CD4-positive, CD25-positive, alpha-beta regulatory T cell (primary cell): ENCODE results near the gene LONP1. TPM values are rescaled to one million over a fixed set of nuclear protein-coding genes. Genes with fewer than 3 reads are reported as not detected.
A peak's percentile ranks its signal among the peaks of the same experiment; 100 is the strongest.

ENCODE experiments used
- ATAC-seq, 2 donors: fragments of 150-1000 bp; cut with Tn5 transposase; one replicate each; pipeline ENCODE4 v1.10.0; 2021; ENCODE audit warnings: low read depth in 2 of 2, moderate number of reproducible peaks in 2 of 2, moderate library complexity in 1 of 2
- DNase-seq, 3 donors: peaks; one replicate each; pipeline versions ENCODE4 v3.0.0 to v3.0.0-alpha.2; 2012 to 2022; ENCODE audit warnings: mixed read lengths in 1 of 3
- H3K27ac ChIP-seq: one replicate; pipeline ENCODE4 v1.7.0; 2013; ENCODE audit warnings: mild to moderate bottlenecking, low read length; ENCODE audit not compliant: insufficient read depth, poor library complexity, severe bottlenecking
- H3K27me3 ChIP-seq: one replicate; pipeline ENCODE4 v1.7.0; 2013; ENCODE audit warnings: low read length; ENCODE audit not compliant: control insufficient read depth, insufficient read depth
- H3K36me3 ChIP-seq: one replicate; pipeline ENCODE4 v1.7.0; 2013; ENCODE audit warnings: mild to moderate bottlenecking, low read length, moderate library complexity; ENCODE audit not compliant: control insufficient read depth, insufficient read depth
- H3K4me1 ChIP-seq: 2 replicates; pipeline ENCODE4 v1.7.0; 2013; ENCODE audit warnings: mild to moderate bottlenecking, low read length; ENCODE audit not compliant: insufficient read depth, control insufficient read depth, poor library complexity, severe bottlenecking
- H3K4me3 ChIP-seq: one replicate; pipeline ENCODE4 v1.7.0; 2013; ENCODE audit warnings: low read depth, mild to moderate bottlenecking, low read length, moderate library complexity
- H3K9me3 ChIP-seq, 2 experiments: 1 replicate in 1 of 2; 2 replicates in 1 of 2; pipeline ENCODE4 v1.7.0; 2013; ENCODE audit warnings: low read length in 2 of 2, mild to moderate bottlenecking in 1 of 2, moderate library complexity in 1 of 2; ENCODE audit not compliant: control insufficient read depth in 2 of 2
- H3K27ac Mint-ChIP-seq, 3 donors: one replicate each; pipeline ENCODE4 v1.8.0; 2020 to 2022; ENCODE audit warnings: mild to moderate bottlenecking in 3 of 3, mixed read lengths in 3 of 3, moderate library complexity in 2 of 3
- H3K27me3 Mint-ChIP-seq: one replicate; pipeline ENCODE4 v1.8.0; 2022; ENCODE audit warnings: mild to moderate bottlenecking, mixed read lengths
- H3K36me3 Mint-ChIP-seq: one replicate; pipeline ENCODE4 v1.8.0; 2020; ENCODE audit warnings: mixed read lengths
- H3K4me1 Mint-ChIP-seq, 4 donors: one replicate each; pipeline ENCODE4 v1.8.0; 2020 to 2022; ENCODE audit warnings: mixed read lengths in 4 of 4, mild to moderate bottlenecking in 1 of 4
- H3K4me3 Mint-ChIP-seq, 4 donors: one replicate each; pipeline ENCODE4 v1.8.0; 2020 to 2022; ENCODE audit warnings: mild to moderate bottlenecking in 4 of 4, mixed read lengths in 4 of 4, moderate library complexity in 3 of 4
- H3K9me3 Mint-ChIP-seq, 7 donors: one replicate each; pipeline ENCODE4 v1.8.0; 2020 to 2022; ENCODE audit warnings: mixed read lengths in 7 of 7, mild to moderate bottlenecking in 3 of 7, moderate library complexity in 2 of 7
- polyA plus RNA-seq, 4 donors: library from polyadenylated mRNA; unstranded; fragments of 300-500 nt; fragmentation: Illumina TruSeq; gene quantifications; one replicate each; pipeline ENCODE4 v1.2.3, GENCODE V29; 2021
- total RNA-seq: library from RNA; stranded (reverse); gene quantifications from one replicate; pipeline ENCODE4 v1.2.3, GENCODE V29; 2022

LONP1 gene
- total and polyA plus RNA-seq, 5 donors from 2014 or later = 16.4 to 67.6 (median 22.7) TPM

DNA sequence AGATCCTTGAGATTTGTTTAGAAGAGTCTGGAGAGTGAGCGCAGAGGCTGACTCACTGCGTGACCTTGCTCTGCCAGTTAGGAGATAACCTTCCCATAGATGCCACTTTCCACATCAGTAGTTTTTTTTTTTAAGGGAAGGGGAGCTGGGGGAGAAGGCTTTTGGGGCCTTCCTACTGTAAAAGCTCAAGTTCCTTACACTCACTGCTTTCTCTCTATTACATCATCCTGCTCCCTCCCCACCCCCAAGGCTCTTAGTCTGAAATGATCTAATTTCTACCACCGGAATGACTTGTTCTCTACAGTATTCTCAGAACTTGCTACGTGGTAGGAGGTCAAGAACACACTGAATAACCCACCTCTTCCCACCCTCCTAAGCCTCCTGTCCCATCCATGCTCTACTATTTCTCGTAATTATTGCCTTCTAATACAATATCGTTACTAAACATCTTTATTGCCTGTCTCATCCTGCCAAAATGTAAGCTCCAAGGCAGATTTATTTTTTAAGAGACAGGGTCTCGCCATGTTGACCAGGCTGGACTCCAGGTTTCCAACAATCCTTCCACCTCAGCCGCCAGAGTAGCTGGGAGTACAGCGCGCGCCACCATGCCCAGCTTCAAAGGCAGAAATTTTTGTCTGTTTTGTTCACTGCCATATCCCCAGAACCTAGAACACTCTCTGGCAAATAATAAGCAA is 1.2 kb downstream of the LONP1 start:
- Histone ChIP-seq H3K27me3 (no peaks in the 10 kb centered on the region), H3K9me3 (no peaks in the 10 kb centered on the region), H3K36me3 (peaks cover 4% of the 10 kb centered on the region), H3K4me1 (peaks cover 25% of the 10 kb centered on the region), H3K27ac (peak overlapping the region; percentile 95), H3K4me3 (peak overlapping the region; percentile 90)
- no peak for ATAC-seq
- Mint-ChIP-seq H3K27ac (peak overlapping the region; percentile 81 to 94 (median 92)), H3K27me3 (peaks cover 7% of the 10 kb centered on the region), H3K4me3 (peak overlapping the region; percentile 90 to 98 (median 93)), H3K36me3 (peaks cover 3% of the 10 kb centered on the region), H3K4me1 (peaks cover 4 to 39% (median 29%) of the 10 kb centered on the region in 4 donors), H3K9me3 (no peaks in the 10 kb centered on the region)
- DNase-seq = peak in 1 of 3 donors; percentile 62

DNA sequence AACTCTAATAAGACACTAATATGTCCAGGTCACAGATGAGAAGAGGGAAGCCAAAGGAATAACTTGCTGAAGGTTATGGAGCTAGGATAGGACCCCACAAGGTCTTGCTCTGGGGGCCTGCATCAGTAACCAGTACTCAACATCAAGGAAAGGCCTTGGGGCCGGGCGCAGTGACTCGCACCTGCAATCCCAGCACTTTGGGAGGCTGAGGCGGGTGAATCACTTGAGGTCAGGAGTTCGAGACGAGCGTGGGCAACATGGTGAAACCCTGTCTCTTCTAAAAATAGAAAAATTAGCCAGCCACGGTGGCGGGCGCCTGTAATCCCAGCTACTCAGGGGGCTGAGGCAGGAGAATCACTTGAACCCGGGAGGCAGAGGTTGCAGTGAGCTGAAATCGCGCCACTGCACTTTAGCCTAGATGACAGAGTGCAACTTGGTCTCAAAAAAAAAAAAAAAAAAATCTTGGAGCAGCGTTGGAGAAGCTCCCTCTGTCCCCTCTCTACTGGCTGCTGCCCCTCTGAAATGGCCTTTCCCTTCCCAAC is 1.8 kb downstream of the LONP1 start:
- Histone ChIP-seq H3K27ac (peak overlapping the region; percentile 95), H3K4me3 (no peak overlapping the region), H3K36me3 (peaks cover 9% of the 10 kb centered on the region), H3K4me1 (peaks cover 25% of the 10 kb centered on the region), H3K27me3 (no peaks in the 10 kb centered on the region), H3K9me3 (no peaks in the 10 kb centered on the region)
- ATAC-seq (no peak), DNase-seq (no peak)
- peaks cover 4 to 40% (median 29%) of the 10 kb centered on the region in 4 donors for H3K4me1 Mint-ChIP-seq
- peak overlapping the region; percentile 81 to 94 (median 92) for H3K27ac Mint-ChIP-seq
- peak overlapping the region; percentile 90 to 98 (median 93) for H3K4me3 Mint-ChIP-seq
- H3K27me3 Mint-ChIP-seq = peaks cover 6% of the 10 kb centered on the region
- peaks cover 3% of the 10 kb centered on the region for H3K36me3 Mint-ChIP-seq
- no peaks in the 10 kb centered on the region for H3K9me3 Mint-ChIP-seq

DNA sequence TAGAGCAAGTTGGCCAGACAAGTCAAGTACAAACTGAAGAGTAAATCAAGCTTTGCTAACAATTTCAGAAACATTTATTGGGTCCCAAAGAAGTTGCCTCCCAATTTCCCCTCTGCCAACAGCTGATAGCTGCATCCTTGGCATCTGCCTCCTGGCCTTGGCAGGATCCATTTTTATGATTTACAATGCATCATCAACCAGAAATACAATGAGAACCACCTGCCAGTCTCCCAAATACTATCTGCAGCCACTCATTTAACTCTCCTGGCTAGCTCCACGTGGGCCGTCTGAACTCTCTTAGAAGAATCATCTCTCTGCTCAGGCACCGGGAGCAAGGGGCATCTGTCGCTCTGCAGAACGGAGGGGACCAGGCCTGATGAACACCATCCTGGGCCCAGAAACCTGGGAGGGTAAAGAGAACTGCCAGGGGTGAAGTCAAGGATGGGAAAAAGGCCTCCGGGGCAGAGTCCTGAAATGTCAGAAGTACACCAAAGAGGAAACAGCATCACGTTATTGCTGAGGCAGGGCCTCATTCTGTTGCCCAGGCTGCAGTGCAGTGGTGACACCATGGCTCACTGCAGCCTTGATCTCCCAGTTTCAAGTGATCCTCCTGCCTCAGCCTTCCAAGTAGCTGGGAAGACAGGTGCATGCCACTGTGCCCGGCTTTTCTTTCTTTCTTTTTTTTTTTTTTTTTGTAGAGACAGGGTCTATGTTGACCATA is 2.6 kb downstream of the LONP1 start:
- peak overlapping the region; percentile 77 to 92 (median 89) for H3K27ac Mint-ChIP-seq
- peaks cover 6% of the 10 kb centered on the region for H3K27me3 Mint-ChIP-seq
- H3K9me3 Mint-ChIP-seq = no peaks in the 10 kb centered on the region
- ATAC-seq (no peak), DNase-seq (no peak)
- Histone ChIP-seq H3K36me3 (peaks cover 15% of the 10 kb centered on the region), H3K4me3 (no peak overlapping the region), H3K27ac (peak overlapping the region; percentile 29), H3K27me3 (no peaks in the 10 kb centered on the region), H3K4me1 (peaks cover 25% of the 10 kb centered on the region), H3K9me3 (no peaks in the 10 kb centered on the region)
- peaks cover 4 to 40% (median 29%) of the 10 kb centered on the region in 4 donors for H3K4me1 Mint-ChIP-seq
- peaks cover 4% of the 10 kb centered on the region for H3K36me3 Mint-ChIP-seq
- H3K4me3 Mint-ChIP-seq = peak overlapping the region; percentile 79 to 92 (median 86)

DNA sequence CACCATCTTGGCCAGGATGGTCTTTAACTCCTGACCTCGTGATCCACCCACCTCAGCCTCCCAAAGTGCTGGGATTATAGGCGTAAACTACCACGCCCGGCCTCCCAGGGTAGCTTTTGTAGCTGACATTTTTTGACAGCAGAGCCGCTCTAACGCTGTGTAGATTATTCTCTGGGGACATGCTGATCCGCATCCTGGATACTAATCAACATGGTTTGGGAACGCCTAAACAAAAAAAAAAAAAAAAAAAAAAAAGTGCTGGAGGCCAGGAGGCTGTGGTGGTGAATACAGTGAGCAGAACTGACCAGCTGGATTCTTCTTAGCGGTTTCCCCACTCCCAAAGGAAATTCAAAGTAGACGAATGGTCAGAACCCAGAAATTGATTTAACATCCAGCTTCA is 5.1 kb downstream of the LONP1 start:
- no peak overlapping the region for H3K27ac ChIP-seq
- DNase-seq = no peak
- no peak for ATAC-seq
- no peak overlapping the region for H3K4me3 ChIP-seq
- H3K4me1 ChIP-seq = peaks cover 25% of the 10 kb centered on the region
- peaks cover 34% of the 10 kb centered on the region for H3K36me3 ChIP-seq
- no peaks in the 10 kb centered on the region for H3K27me3 ChIP-seq
- H3K36me3 Mint-ChIP-seq = peaks cover 6% of the 10 kb centered on the region
- peaks cover 4 to 31% (median 24%) of the 10 kb centered on the region in 4 donors for H3K4me1 Mint-ChIP-seq
- no peaks in the 10 kb centered on the region for H3K27me3 Mint-ChIP-seq
- H3K9me3 ChIP-seq = no peaks in the 10 kb centered on the region
- H3K9me3 Mint-ChIP-seq = no peaks in the 10 kb centered on the region
- H3K27ac Mint-ChIP-seq = no peak overlapping the region
- H3K4me3 Mint-ChIP-seq = no peak overlapping the region

DNA sequence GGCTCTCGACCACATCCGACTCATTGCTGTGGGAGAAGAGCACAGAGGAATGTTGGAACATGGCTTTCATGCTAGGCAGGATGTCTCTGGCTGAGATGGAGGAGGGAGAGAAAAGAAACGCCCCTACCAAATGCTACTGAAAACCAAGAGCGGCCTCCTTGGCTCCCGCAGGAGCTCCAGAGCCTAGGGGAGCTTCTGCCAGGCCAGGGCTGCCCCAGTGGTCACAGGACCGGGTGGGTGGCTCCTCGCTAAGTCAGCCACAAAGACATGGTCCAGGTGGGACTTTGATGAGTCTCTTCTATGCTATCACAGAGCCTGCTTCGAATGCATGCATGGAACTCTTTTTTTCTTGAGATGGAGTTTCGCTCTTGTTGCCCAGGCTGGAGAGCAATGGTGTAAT is 6.7 kb downstream of the LONP1 start:
- peaks cover 6% of the 10 kb centered on the region for H3K36me3 Mint-ChIP-seq
- ATAC-seq = no peak

DNA sequence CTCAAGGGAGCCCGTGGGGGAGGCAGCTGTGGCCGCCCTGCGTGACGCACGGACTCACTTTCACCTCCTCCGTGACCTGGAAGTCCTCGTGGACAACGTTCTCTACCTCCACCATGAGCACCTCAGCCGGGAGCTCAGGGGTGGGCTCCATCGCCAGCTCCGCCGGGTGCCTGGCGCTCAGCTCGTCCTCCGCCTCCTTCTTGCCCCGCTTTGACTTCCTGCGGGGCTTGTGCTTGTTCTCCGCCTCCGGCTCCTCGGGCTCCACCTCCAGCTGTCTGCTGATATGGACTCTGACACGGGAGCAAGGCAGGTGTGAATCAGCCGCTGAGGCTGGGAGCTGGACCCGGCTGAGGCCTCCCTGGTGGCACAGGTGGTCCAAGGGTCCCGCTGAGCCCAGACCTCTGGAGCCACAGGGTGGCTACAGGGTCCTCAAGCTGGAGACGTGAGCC is 8.2 kb downstream of the LONP1 start:
- H3K4me1 ChIP-seq = no peaks in the 10 kb centered on the region
- H3K36me3 Mint-ChIP-seq = peaks cover 7% of the 10 kb centered on the region
- H3K27ac ChIP-seq = no peak overlapping the region
- no peak overlapping the region for H3K27ac Mint-ChIP-seq
- no peaks in the 10 kb centered on the region for H3K27me3 ChIP-seq
- ATAC-seq (no peak), DNase-seq (no peak)
- no peak overlapping the region for H3K4me3 ChIP-seq
- no peaks in the 10 kb centered on the region for H3K27me3 Mint-ChIP-seq
- H3K9me3 ChIP-seq = no peaks in the 10 kb centered on the region
- H3K4me3 Mint-ChIP-seq = no peak overlapping the region
- H3K4me1 Mint-ChIP-seq = peaks cover 4 to 6% (median 5%) of the 10 kb centered on the region in 4 donors
- H3K36me3 ChIP-seq = peaks cover 44% of the 10 kb centered on the region
- no peaks in the 10 kb centered on the region for H3K9me3 Mint-ChIP-seq

More for the DNA sequence above, 6.7 kb downstream of the LONP1 start:
- Mint-ChIP-seq H3K27me3 (no peaks in the 10 kb centered on the region), H3K27ac (no peak overlapping the region), H3K9me3 (no peaks in the 10 kb centered on the region), H3K4me1 (peaks cover 4 to 18% (median 13%) of the 10 kb centered on the region in 4 donors), H3K4me3 (no peak overlapping the region)
- H3K4me1 ChIP-seq = peaks cover 12% of the 10 kb centered on the region
- H3K4me3 ChIP-seq = no peak overlapping the region
- H3K36me3 ChIP-seq = peaks cover 37% of the 10 kb centered on the region
- no peaks in the 10 kb centered on the region for H3K9me3 ChIP-seq
- no peak overlapping the region for H3K27ac ChIP-seq
- no peaks in the 10 kb centered on the region for H3K27me3 ChIP-seq
- no peak for DNase-seq

DNA sequence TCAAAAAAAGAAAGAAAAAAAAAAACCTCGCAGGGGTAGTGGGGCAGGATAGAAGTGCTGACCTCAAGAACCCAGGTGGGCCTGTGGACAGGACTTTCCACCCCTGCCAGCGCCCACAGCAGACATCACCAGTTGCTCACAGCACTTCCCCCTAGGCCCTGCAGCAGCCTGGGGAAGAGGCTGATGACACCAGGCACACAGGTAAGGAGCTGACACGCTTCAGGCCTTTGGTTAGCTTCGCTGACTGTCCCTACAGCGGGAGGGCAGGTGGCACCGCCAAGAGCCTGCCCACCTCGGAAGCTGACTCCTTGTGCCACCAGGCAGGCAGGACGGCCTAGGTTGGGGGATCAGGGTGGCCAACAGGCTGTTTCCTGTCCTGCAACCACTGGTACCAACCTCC is 8.9 kb downstream of the LONP1 start:
- H3K4me3 ChIP-seq = no peak overlapping the region
- Mint-ChIP-seq H3K9me3 (no peaks in the 10 kb centered on the region), H3K27me3 (no peaks in the 10 kb centered on the region), H3K27ac (no peak overlapping the region), H3K36me3 (peaks cover 10% of the 10 kb centered on the region), H3K4me3 (no peak overlapping the region), H3K4me1 (peaks cover 4 to 5% (median 5%) of the 10 kb centered on the region in 4 donors)
- H3K27ac ChIP-seq = no peak overlapping the region
- no peak for DNase-seq
- H3K4me1 ChIP-seq = no peaks in the 10 kb centered on the region
- no peak for ATAC-seq
- no peaks in the 10 kb centered on the region for H3K27me3 ChIP-seq
- H3K36me3 ChIP-seq = peaks cover 51% of the 10 kb centered on the region
- no peaks in the 10 kb centered on the region for H3K9me3 ChIP-seq
